ENCODE data around the gene VSNL1.

DNA sequence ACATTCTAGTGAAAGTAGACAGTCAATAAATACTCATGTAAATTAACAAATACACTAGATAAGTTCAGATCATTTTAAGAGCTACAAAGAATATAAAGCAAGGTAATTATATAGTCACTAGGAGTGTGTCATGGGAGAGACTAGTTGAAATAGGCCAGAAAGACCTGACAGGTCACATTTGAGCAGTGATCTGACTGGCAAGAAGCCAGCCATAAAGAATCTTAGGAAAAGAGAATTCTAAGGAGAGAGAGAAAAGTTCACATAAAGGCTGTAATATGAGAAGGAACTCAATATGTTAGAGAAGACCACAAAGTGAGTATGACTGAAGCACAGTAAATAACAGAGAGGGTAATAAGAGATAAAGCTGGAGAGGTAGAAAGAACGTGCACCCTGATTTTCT lies 31.2 kb downstream of the VSNL1 start:
- TF ChIP-seq, protein P1, sequence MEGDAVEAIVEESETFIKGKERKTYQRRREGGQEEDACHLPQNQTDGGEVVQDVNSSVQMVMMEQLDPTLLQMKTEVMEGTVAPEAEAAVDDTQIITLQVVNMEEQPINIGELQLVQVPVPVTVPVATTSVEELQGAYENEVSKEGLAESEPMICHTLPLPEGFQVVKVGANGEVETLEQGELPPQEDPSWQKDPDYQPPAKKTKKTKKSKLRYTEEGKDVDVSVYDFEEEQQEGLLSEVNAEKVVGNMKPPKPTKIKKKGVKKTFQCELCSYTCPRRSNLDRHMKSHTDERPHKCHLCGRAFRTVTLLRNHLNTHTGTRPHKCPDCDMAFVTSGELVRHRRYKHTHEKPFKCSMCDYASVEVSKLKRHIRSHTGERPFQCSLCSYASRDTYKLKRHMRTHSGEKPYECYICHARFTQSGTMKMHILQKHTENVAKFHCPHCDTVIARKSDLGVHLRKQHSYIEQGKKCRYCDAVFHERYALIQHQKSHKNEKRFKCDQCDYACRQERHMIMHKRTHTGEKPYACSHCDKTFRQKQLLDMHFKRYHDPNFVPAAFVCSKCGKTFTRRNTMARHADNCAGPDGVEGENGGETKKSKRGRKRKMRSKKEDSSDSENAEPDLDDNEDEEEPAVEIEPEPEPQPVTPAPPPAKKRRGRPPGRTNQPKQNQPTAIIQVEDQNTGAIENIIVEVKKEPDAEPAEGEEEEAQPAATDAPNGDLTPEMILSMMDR (conservative IDR thresholded peaks at IDR 0.05; ENCODE audit: low read length) = no peak
- TF ChIP-seq EZH2phosphoT487 (IDR thresholded peaks at IDR 0.05; ENCODE audit: borderline replicate concordance) = no peak

Measured in Loucy (cell line).